Measurements from ENCODE around the gene TSPAN4.

GRCh38 chr11:829176-829846, 13.3 kb upstream of the TSPAN4 start:
- no peak for TF ChIP-seq POLR2AphosphoS2 (IDR thresholded peaks at IDR 0.05; ENCODE audit: low read length)
- TF ChIP-seq ZNF695 (CRISPR knock-in tag; IDR thresholded peaks at IDR 0.05): no peak
- TF ChIP-seq EP300 (IDR thresholded peaks at IDR 0.05; ENCODE audit: low read length): no peak
- no peak for TF ChIP-seq REST (IDR thresholded peaks at IDR 0.05; ENCODE audit: borderline replicate concordance)
- no peak for TF ChIP-seq REST (CRISPR knock-in tag; IDR thresholded peaks at IDR 0.05; ENCODE audit: low read depth)

Measured in K562 (cell line).